ENCODE results near the gene TELO2. TPM values are rescaled to one million over a fixed set of nuclear protein-coding genes. Genes with fewer than 3 reads are reported as not detected.

TELO2 gene
- total and polyA plus RNA-seq, 11 donors, result 11.8 to 29.6 (median 17.0) TPM

- H3K27me3 ChIP-seq, result no peaks in the 10 kb centered on the region
- ATAC-seq, result no peak
- H3K4me1 ChIP-seq, result no peaks in the 10 kb centered on the region
- no peak overlapping the region for H3K4me3 ChIP-seq
- no peaks in the 10 kb centered on the region for H3K9me3 ChIP-seq
- peaks cover 0 to 90% (median 84%) of the 10 kb centered on the region in 9 donors for H3K36me3 ChIP-seq
- TF ChIP-seq CTCF (IDR thresholded peaks at IDR 0.05), result no peak
- TF ChIP-seq POLR2A (IDR thresholded peaks at IDR 0.05), result no peak
- 93 to 95% (median 94%) methylated on average over 30 to 41 of the region's 41 CpGs for WGBS, 4 donors
- DNase-seq, result peak in 1 of 5 donors; percentile 44
- H3K27ac ChIP-seq, result no peak overlapping the region
- intact Hi-C loops (cut with DNase I), result no loop called here
These were observed 37.7 kb upstream of the TELO2 start for GRCh38 chr16:1455190-1456171.

GRCh38 chr16:1456951-1457350 is 36.2 kb upstream of the TELO2 start:
- WGBS, 4 donors, result 90 to 93% (median 92%) methylated on average over 14 to 16 of the region's 16 CpGs
- intact Hi-C loops (cut with DNase I), result no loop called here
- no peak for TF ChIP-seq POLR2A (IDR thresholded peaks at IDR 0.05)

GRCh38 chr16:1457489-1458245 is 35.5 kb upstream of the TELO2 start:
- no peak overlapping the region for H3K4me3 ChIP-seq
- H3K4me1 ChIP-seq, result no peaks in the 10 kb centered on the region
- ATAC-seq, result no peak
- peaks cover 0 to 82% (median 73%) of the 10 kb centered on the region in 9 donors for H3K36me3 ChIP-seq
- 89 to 94% (median 93%) methylated on average over 34 to 42 of the region's 42 CpGs for WGBS, 4 donors
- peak in 1 of 5 donors; percentile 52 for DNase-seq
- TF ChIP-seq POLR2A (IDR thresholded peaks at IDR 0.05) (no peak), CTCF (IDR thresholded peaks at IDR 0.05) (no peak)
- intact Hi-C loops (cut with DNase I), result no loop called here
- H3K27ac ChIP-seq, result no peak overlapping the region
- no peaks in the 10 kb centered on the region for H3K27me3 ChIP-seq
- H3K9me3 ChIP-seq, result no peaks in the 10 kb centered on the region

More at GRCh38 chr16:1456951-1457350, 36.2 kb upstream of the TELO2 start:
- H3K27ac ChIP-seq, result no peak overlapping the region
- no peak overlapping the region for H3K4me3 ChIP-seq
- H3K9me3 ChIP-seq, result no peaks in the 10 kb centered on the region
- peaks cover 0 to 90% (median 79%) of the 10 kb centered on the region in 9 donors for H3K36me3 ChIP-seq
- H3K27me3 ChIP-seq, result no peaks in the 10 kb centered on the region
- DNase-seq, result no peak
- ATAC-seq, result no peak
- no peaks in the 10 kb centered on the region for H3K4me1 ChIP-seq

- intact Hi-C loops (cut with DNase I), result no loop called here
- ATAC-seq (no peak), DNase-seq (no peak)
- Histone ChIP-seq H3K9me3 (no peaks in the 10 kb centered on the region), H3K27me3 (no peaks in the 10 kb centered on the region), H3K27ac (no peak overlapping the region), H3K36me3 (peaks cover 0 to 79% (median 71%) of the 10 kb centered on the region in 9 donors), H3K4me1 (no peaks in the 10 kb centered on the region), H3K4me3 (no peak overlapping the region)
- no peak for TF ChIP-seq POLR2A (IDR thresholded peaks at IDR 0.05)
- no peak for TF ChIP-seq CTCF (IDR thresholded peaks at IDR 0.05)
- 93 to 95% (median 94%) methylated on average over 24 to 26 of the region's 26 CpGs for WGBS, 4 donors
These were observed 34.7 kb upstream of the TELO2 start for GRCh38 chr16:1458336-1458976.
